GM21381 (cell line): ENCODE measurements around the gene L3MBTL1.

Experiments used
- ATAC-seq: cut with Tn5 transposase; IDR thresholded peaks from one replicate; pipeline ENCODE4 v1.9.1; 2021; ENCODE audit warnings: mild to moderate bottlenecking, moderate library complexity; ENCODE audit not compliant: unreplicated experiment

L3MBTL1 gene

GRCh38 chr20:43507150-43508080 lies at the start of gene L3MBTL1:
Gene L3MBTL1 (plus strand): TSS chr20:43507697. CDS start chr20:43513504, 5,807 bp downstream.
- ATAC-seq = no peak

GRCh38 chr20:43458422-43458924 lies 49.0 kb upstream of the L3MBTL1 start:
- ATAC-seq = peak; percentile 3

GRCh38 chr20:43459022-43459942 lies 48.2 kb upstream of the L3MBTL1 start:
- no peak for ATAC-seq

GRCh38 chr20:43460172-43460829 lies 47.2 kb upstream of the L3MBTL1 start:
- no peak for ATAC-seq

- ATAC-seq = no peak
These were observed 46.7 kb upstream of the L3MBTL1 start for GRCh38 chr20:43460830-43461200.

GRCh38 chr20:43461894-43462659 lies 45.4 kb upstream of the L3MBTL1 start:
- no peak for ATAC-seq

GRCh38 chr20:43462660-43463526 lies 44.6 kb upstream of the L3MBTL1 start:
- ATAC-seq = no peak

GRCh38 chr20:43463527-43464218 lies 43.8 kb upstream of the L3MBTL1 start:
- ATAC-seq = no peak

GRCh38 chr20:43464219-43464790 lies 43.2 kb upstream of the L3MBTL1 start:
- no peak for ATAC-seq

- no peak for ATAC-seq
These were observed 41.9 kb upstream of the L3MBTL1 start for GRCh38 chr20:43465625-43465943.

GRCh38 chr20:43467589-43467988 lies 39.9 kb upstream of the L3MBTL1 start:
- no peak for ATAC-seq

GRCh38 chr20:43472671-43473380 lies 34.7 kb upstream of the L3MBTL1 start:
- no peak for ATAC-seq

- no peak for ATAC-seq
These were observed 34.2 kb upstream of the L3MBTL1 start for GRCh38 chr20:43473381-43473704.

- no peak for ATAC-seq
These were observed 30.3 kb upstream of the L3MBTL1 start for GRCh38 chr20:43477193-43477592.

- no peak for ATAC-seq
These were observed 29.9 kb upstream of the L3MBTL1 start for GRCh38 chr20:43477619-43478018.

GRCh38 chr20:43490038-43490437 lies 17.5 kb upstream of the L3MBTL1 start:
- ATAC-seq = no peak

- ATAC-seq = no peak
These were observed 15.4 kb upstream of the L3MBTL1 start for GRCh38 chr20:43492101-43492500.

GRCh38 chr20:43495388-43495787 lies 12.1 kb upstream of the L3MBTL1 start:
- ATAC-seq = no peak
